Coronary artery (tissue), 2 donors: ENCODE data around the gene WDR4.

Source experiments
- DNase-seq: peaks from one replicate; pipeline ENCODE4 v3.0.0-alpha.2; 2017; ENCODE audit warnings: low spot score
- H3K27ac ChIP-seq, 2 donors: fragments of 200-600 bp; sonication (generic); one replicate each; pipeline ENCODE4 v1.5.1; 2016 to 2019
- H3K4me3 ChIP-seq: fragments of 200-600 bp; sonication (generic); 2 replicates; pipeline ENCODE4 v1.5.1; 2016; ENCODE audit warnings: mild to moderate bottlenecking, moderate library complexity
- TF ChIP-seq, protein P1 (sequence below): fragments of 200-600 bp; sonication (generic); IDR thresholded peaks from one replicate; pipeline ENCODE4 v1.5.1; 2019; ENCODE audit warnings: antibody characterized with exemption

The WDR4 gene

DNA sequence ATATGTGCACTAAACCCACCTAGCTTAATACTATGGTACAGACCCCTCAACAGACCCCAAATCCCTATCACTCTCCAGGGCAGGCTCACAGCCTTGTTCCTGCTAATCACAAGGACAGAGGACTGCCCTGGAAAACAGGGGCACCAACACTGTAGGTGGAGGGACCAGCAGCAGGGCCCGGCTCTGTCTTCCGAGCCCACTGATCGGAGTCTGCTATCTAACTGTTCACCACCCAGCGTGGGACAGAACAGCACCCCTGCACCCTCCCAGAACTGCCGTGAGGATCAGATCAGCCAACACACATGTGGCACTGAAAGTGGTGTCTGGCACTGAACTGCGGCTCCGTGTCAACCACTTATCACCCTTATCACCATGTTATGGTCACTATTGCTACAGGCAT is 6.2 kb downstream of the WDR4 start:
- Histone ChIP-seq H3K27ac (no peak overlapping the region), H3K4me3 (no peak overlapping the region)
- TF ChIP-seq, protein P1, sequence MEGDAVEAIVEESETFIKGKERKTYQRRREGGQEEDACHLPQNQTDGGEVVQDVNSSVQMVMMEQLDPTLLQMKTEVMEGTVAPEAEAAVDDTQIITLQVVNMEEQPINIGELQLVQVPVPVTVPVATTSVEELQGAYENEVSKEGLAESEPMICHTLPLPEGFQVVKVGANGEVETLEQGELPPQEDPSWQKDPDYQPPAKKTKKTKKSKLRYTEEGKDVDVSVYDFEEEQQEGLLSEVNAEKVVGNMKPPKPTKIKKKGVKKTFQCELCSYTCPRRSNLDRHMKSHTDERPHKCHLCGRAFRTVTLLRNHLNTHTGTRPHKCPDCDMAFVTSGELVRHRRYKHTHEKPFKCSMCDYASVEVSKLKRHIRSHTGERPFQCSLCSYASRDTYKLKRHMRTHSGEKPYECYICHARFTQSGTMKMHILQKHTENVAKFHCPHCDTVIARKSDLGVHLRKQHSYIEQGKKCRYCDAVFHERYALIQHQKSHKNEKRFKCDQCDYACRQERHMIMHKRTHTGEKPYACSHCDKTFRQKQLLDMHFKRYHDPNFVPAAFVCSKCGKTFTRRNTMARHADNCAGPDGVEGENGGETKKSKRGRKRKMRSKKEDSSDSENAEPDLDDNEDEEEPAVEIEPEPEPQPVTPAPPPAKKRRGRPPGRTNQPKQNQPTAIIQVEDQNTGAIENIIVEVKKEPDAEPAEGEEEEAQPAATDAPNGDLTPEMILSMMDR = no peak
- no peak for DNase-seq

DNA sequence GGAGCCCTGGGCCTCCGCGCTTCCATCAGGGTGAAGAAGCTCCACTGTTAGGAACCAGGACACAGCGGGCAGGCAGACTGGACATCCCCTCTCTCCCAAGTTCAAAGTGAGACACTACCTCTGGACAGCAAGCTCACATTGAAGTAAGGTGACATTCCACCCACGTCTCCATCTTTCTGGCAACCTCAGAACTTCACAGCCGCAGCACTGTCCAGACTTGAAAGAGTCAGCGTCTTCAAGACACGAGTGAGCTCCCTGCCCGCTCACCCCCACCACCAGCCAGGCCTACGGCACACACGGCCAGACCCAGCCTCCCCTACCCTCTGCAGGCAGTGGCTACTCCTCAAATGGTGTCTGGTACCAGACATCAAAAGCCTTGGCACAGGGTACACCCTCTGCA is 11.1 kb downstream of the WDR4 start:
- Histone ChIP-seq H3K27ac (no peak overlapping the region), H3K4me3 (no peak overlapping the region)
- no peak for DNase-seq
- TF ChIP-seq, protein P1 = no peak

DNA sequence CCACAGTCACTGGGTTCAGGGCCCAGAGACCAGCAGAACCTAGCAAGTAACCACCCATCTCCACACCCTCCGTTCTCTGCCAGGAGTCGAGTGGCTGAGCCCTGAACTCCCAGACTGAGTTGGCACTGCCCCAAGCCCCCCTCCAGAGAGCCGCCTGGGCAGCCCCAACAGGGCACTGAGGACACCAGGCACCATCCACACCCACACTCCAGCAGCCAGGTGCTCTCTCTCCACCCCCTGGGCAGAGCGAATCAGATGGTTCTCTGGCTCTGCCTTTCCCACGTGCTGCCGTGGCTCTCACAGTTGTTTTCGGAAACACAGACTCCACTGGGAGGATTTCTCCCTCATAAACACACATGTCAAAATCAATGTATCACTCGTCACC is 13.6 kb downstream of the WDR4 start:
- H3K4me3 ChIP-seq = no peak overlapping the region
- TF ChIP-seq, protein P1 = no peak
- H3K27ac ChIP-seq = peak overlapping the region in 1 of 2 donors; percentile 41
- DNase-seq = no peak

DNA sequence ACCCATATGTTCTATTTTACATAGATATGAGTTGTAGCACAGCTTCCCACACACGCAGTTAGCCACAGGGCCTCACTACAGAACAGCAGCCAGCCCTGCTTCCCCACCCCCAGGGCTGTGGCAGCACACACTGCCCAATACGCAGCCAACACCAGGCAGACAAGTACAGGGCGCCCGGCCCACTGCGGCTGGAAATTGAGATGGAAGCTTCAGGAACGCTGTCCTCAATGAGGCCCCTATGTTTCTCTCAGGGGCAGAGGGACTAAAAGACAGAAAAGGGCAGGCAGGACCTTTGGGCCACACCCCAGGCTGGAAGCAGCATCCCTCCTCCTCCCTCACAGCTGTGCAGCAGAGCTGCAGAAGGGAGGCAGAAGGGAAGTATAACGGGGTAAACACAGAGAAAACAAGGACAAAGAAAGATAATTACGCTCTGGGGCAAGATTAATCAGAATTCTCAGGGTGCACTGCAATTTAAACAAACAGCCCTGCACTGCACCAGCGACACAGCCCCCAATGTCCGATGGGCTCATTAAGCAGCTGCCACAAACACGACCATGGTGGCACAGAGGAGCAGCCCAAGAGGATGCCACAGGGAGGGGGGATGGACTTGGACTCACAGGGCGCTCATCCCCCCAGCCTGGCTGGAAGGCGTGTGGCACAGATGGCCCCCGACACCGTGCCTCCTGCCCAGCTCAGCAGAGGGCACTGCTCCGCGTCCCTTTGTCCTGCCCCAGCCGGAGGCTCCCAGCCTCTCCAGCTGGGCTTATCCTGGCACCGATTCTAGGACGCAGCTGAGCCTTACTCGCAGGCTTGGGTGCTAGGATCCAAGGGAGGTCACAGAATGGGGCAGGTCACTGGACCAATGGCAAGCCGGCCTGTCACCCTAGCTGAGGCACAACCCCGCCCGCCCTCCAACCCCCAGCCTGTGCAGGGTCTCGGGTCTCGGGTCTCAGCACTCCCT is 14.2 kb downstream of the WDR4 start:
- DNase-seq = no peak
- TF ChIP-seq, protein P1 = no peak
- H3K4me3 ChIP-seq = no peak overlapping the region
- H3K27ac ChIP-seq = peak overlapping the region in 1 of 2 donors; percentile 41

DNA sequence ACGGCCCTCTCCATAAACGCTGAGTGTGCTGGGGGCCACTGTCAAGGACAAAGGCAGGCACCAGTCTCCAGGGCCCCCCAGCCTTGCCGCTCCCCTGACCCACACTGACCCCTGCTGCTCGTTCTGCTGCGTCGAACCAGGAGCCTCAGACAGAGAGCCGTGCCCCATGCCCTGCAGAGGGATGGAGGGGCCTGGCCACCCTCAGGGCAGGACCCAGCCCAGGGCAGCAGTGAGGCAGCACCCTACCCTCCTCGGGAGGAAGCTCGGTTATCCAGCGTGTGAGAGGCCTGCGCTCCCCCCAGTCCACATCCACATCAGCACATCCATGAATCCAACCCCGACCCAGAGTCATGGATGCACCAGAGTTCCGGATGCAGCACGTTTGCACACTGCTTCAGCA is 15.1 kb downstream of the WDR4 start:
- Histone ChIP-seq H3K4me3 (no peak overlapping the region), H3K27ac (peak overlapping the region in 1 of 2 donors; percentile 22)
- no peak for DNase-seq
- TF ChIP-seq, protein P1 = no peak

DNA sequence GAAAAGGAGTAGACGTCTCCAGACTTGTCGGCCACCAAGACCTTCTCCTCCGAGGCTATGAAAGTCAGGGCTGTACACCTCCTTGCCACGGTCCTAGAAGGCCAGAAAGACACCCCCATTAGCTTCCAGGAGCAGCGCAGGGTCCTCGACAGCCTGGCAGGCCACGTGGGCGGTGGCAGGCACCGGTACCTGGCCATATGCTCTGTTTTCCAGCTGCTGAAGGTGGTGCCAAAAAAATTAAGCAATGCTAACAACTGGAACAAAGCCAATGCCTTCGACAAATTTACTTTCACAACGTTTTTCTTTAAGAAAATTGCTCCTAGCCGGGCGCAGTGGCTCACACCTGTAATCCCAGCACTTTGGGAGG is 15.9 kb downstream of the WDR4 start:
- Histone ChIP-seq H3K27ac (no peak overlapping the region), H3K4me3 (no peak overlapping the region)
- TF ChIP-seq, protein P1 = no peak
- no peak for DNase-seq
